GM13976 (cell line): ENCODE measurements around the gene ATP5F1C.
"Not testable (repeated sequence)": the region's sequence is repeated elsewhere in the genome, so short reads cannot be mapped to it uniquely, and the experiment has no call there.

Experiments
- DNase-seq: peaks from one replicate; pipeline ENCODE4 v3.0.0; 2012; ENCODE audit warnings: low spot score
- in situ Hi-C: fragments of 300-500 bp; cut with MboI; formaldehyde crosslinking; loops from one replicate; pipeline ENCODE4 v1.12.0; 2022; ENCODE audit warnings: low sequenced_read_pairs, mixed read lengths, inconsistent platforms; ENCODE audit not compliant: unreplicated experiment
- TF ChIP-seq, protein P1 (sequence below): IDR thresholded peaks from 2 replicates; pipeline ENCODE4 v1.5.1; 2012; ENCODE audit warnings: borderline replicate concordance, mild to moderate bottlenecking; ENCODE audit not compliant: insufficient read depth; ENCODE audit errors: extremely low read depth, missing control alignments, control extremely low read depth

Gene ATP5F1C

DNA sequence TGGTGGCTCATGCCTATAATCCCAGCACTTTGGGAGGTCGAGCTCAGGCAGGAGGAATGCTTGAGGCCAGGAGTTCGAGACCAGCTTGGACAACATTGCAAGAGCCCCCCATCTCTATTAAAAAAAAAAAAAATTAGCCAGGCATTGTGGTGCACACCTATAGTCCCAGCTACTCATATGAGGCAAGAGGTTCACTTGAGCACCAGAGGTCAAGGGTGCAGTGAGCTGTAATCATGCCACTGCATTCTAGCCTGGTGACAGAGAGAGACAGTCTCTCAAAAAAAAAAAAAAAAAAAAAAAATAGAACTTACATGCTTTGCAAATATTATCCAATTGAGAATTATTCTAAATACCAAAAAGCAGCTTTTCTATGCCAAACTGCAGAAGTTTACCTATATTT is 11.2 kb upstream of the ATP5F1C start:
- TF ChIP-seq, protein P1, sequence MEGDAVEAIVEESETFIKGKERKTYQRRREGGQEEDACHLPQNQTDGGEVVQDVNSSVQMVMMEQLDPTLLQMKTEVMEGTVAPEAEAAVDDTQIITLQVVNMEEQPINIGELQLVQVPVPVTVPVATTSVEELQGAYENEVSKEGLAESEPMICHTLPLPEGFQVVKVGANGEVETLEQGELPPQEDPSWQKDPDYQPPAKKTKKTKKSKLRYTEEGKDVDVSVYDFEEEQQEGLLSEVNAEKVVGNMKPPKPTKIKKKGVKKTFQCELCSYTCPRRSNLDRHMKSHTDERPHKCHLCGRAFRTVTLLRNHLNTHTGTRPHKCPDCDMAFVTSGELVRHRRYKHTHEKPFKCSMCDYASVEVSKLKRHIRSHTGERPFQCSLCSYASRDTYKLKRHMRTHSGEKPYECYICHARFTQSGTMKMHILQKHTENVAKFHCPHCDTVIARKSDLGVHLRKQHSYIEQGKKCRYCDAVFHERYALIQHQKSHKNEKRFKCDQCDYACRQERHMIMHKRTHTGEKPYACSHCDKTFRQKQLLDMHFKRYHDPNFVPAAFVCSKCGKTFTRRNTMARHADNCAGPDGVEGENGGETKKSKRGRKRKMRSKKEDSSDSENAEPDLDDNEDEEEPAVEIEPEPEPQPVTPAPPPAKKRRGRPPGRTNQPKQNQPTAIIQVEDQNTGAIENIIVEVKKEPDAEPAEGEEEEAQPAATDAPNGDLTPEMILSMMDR: no peak
- in situ Hi-C loops: no loop called here
- no peak for DNase-seq

DNA sequence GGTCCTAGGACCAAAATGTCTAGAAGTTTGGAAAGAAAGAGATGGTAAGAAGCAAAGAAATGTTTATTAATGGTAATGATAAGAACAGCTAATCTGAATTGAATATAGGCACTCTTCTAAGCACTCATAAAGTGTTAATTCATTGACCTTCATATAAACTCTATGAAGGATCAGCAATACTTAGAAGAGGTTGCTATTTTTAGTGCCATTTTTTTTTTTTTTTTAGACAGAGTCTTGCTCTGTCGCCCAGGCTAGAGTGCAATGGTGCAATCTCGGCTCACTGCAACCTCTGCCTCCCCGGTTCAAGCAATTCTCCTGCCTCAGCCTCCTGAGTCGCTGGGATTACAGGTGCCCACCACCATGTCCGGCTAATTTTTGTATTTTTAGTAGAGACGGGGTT is 5.8 kb upstream of the ATP5F1C start:
- DNase-seq, in situ Hi-C loops: not testable (repeated sequence)

DNA sequence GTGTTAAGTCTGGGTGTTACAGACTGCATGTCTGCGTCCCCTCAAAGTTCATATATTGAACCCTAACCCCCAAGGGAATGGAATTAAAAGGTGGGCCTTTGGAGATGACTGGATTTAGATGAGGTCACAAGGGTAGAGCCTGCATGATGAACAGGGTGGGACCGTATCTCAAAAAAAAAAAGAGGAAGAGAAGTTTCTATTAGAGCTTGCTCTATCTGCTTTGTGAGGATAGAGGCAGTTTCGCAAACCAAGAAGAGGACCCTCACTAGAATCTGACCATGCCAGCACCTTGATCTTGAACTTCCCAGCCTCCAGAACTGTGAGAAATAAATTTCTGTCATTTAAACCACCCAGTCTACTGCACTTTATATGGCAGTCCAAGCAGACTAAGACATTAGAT is 1.5 kb upstream of the ATP5F1C start:
- no peak for DNase-seq
- in situ Hi-C loops: no loop called here

DNA sequence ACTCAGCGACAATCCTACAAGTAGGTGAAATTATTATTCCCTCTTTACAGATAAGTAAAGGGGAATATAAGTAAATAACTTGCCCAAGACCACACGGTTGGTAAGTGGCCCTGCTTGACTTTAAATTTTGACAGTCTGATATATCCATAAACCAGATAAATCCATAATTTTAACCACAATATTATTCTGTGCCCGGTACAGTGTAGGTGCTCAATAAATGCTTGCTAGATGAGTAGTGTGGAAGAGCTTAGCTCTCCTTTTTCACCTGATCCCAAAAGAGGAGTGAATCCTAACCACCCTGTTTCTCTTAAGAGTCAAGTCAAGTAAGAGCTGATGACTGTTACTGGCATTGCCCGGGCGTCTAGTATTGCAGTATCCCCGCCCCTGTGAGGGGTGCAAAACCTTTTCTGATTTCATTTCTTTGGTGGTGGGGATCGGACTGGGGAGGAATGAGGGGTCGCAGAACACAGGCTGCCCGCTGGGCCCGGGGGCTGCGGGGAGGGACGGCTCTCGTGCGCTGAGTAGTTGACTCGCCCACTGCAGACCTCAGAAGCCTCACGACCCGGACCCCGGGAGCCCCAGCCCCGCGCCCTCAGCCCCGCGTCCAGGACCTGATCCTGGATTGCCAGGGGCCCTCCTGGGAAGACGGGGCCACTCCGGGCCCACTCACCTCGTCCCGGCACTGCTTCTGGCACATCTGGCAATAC is 674 bp upstream of the ATP5F1C start:
- TF ChIP-seq, protein P1: no peak
- no peak for DNase-seq

More for the DNA sequence above, 1.5 kb upstream of the ATP5F1C start:
- TF ChIP-seq, protein P1: no peak

DNA sequence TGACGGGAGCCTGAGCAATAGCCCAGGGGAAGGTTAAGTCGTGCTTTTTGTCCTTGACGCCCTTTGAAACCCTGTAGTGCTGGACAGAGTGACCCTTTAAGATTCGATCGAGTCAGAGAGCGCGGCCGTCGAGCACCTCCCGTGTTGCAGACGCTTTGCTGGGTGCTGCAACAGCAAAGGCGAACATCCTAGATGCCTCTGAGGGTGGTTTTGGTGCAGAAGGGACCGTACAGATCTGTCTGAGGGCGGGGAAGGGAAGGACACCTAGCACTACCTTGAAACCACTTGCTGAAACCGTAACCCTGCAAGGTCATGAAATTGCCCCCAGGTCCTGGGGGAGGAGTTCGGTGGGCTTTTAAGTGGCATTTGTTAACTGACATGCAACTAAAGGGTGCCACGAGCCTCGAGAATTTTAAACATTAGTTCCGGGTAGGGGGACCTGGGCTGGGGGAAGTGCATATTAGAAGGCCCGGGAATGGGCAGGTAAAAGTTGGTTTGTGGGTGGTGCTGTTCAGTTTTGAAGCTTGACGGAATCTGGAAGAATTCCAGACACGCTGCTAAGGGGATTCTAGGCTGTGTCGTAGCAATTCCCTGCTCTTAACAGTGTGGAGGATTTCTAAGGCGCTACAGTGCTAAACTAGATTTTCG is 786 bp downstream of the ATP5F1C start:
- TF ChIP-seq, protein P1: no peak
- DNase-seq: no peak
- in situ Hi-C loops: no loop called here

More for the DNA sequence above, 674 bp upstream of the ATP5F1C start:
- in situ Hi-C loops: no loop called here

DNA sequence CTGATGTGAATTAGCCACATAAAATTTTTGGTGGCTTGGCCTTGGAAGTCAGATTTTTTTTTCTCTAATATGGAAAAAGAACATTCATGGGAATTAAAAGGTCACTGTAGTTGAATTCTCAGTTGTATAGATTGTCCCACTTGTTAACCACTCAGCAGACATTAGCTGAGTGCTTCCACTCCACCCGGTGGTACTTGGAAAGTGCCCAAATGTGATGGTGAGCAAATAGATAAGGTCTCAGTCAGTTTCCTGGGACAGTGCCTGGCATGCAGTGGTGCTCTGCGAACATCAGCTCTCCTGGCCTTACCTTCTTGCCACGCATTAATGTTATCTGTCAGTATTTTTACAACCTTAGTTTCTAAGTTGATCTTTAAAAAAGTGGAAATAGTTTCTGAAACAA is 1.4 kb downstream of the ATP5F1C start:
- in situ Hi-C loops: no loop called here
- TF ChIP-seq, protein P1: no peak
- DNase-seq: no peak

DNA sequence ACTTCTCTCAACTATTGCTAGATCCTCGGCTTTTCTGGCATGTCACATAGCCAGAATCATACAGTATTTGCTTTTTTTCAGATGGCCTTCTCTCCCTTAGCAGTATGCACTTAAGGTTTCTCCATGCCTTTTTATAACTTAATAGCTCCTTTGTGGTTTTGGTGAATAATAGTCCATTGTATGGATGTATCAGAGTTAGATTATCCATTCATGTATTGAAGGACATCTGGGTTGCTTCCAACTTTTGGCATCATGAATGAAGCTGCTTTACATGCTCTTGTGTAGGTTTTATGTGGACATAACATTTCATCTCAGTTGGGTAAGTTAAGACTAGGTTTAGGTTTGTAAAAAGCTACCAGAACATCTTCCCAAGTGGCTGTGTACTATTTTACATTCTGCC is 4.6 kb downstream of the ATP5F1C start:
- TF ChIP-seq, protein P1: no peak
- DNase-seq: no peak
- in situ Hi-C loops: no loop called here
